Activated gamma-delta T cell (primary cell): ENCODE results near the gene ABCA7.
"Not testable (repeated sequence)": the region's sequence is repeated elsewhere in the genome, so short reads cannot be mapped to it uniquely, and the experiment has no call there.

Experiments used
- DNase-seq: peaks from one replicate; lab custom pipeline; 2025; lab: John Stamatoyannopoulos, UW

Gene ABCA7

GRCh38 chr19:1105008-1105872 is 65.3 kb downstream of the ABCA7 start:
- no peak for DNase-seq

GRCh38 chr19:1105873-1106840 is 66.2 kb downstream of the ABCA7 start:
- no peak for DNase-seq

- no peak for DNase-seq
Observed at GRCh38 chr19:1106841-1107660, 67.1 kb downstream of the ABCA7 start.

GRCh38 chr19:1107661-1108261 is 67.9 kb downstream of the ABCA7 start:
- DNase-seq: no peak

GRCh38 chr19:1108291-1109031 is 68.6 kb downstream of the ABCA7 start:
- DNase-seq: no peak

- DNase-seq: no peak
Observed at GRCh38 chr19:1109032-1109551, 69.2 kb downstream of the ABCA7 start.

GRCh38 chr19:1109697-1110671 is 70.1 kb downstream of the ABCA7 start:
- DNase-seq: no peak

GRCh38 chr19:1110809-1111640 is 71.1 kb downstream of the ABCA7 start:
- no peak for DNase-seq

GRCh38 chr19:1111641-1112267 is 71.8 kb downstream of the ABCA7 start:
- DNase-seq: no peak

- no peak for DNase-seq
Observed at GRCh38 chr19:1112268-1113029, 72.5 kb downstream of the ABCA7 start.

- DNase-seq: peak; percentile 68
Observed at GRCh38 chr19:1113030-1113985, 73.4 kb downstream of the ABCA7 start.

- no peak for DNase-seq
Observed at GRCh38 chr19:1113986-1114483, 74.1 kb downstream of the ABCA7 start.

- not testable (repeated sequence) for DNase-seq
Observed at GRCh38 chr19:1114728-1115127, 74.8 kb downstream of the ABCA7 start.
